Measurements from ENCODE around the gene SPEN. TPM values are rescaled to one million over a fixed set of nuclear protein-coding genes. Genes with fewer than 3 reads are reported as not detected.

The SPEN gene
- total and polyA plus RNA-seq, 2 of the 13 experiments (the other 11 are each of a cell fraction or from before 2014, with no cell fraction given) = 4.8 to 14.0 TPM

DNA sequence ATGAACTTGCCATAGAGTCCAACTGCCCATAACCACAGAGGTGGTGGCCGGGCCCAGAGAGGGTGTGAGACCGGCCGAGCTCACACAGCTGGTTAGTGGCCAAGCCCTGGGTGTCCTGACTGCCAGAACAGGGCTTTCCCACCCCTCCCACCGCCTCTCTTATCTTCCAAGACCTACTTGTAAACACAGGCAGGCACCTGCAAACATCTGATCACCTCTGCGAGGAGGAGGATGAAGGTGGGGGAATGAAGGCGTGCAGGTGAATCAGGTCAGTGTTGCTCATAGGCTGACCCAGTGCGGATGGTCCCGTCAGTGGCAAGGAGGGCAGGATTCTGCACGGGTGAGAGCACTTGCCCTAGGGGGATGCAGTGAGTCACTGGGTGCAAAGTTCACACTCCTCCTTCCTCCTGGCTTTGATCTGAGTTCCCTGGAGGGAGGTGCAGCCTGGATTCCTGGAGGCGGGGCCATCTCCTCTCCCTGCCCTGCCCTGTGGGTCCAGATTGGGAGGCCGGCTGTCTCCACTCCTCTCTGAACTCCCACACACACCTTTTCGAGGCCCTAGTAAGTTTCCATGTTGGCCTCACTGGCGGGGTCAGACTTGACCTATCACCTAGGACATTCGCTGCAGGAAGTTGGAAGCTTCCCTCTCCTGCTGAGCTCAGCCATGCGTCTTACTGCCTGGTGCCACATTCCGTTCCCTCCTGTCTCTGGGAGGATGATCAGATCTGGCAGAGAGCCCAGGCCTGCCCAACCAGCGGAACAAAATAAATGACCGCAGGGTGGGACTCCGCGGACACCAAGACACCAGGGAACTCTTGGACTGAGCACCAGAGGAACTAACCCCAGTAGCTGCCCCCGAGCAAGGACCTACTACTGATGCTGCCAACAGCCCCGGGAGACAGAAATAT lies 47.3 kb upstream of the SPEN start (continued):
- TF ChIP-seq CCAR2 (optimal IDR thresholded peaks at IDR 0.05; ENCODE audit: low read depth, low read length) (peak; percentile 22), ZNF501 (CRISPR knock-in tag; IDR thresholded peaks at IDR 0.05) (peak; percentile 48; the same call in 1 of the 2 replicates), ZNF773 (CRISPR knock-in tag; IDR thresholded peaks at IDR 0.05; ENCODE audit: borderline replicate concordance) (no peak), HNRNPUL1 (IDR thresholded peaks at IDR 0.05; ENCODE audit: low read depth, low read length) (no peak), ZNF354B (CRISPR knock-in tag; IDR thresholded peaks at IDR 0.05) (0 out of 2 replicates have a peak, but pooled peaks have one; percentile 19), ZNF572 (CRISPR knock-in tag; IDR thresholded peaks at IDR 0.05) (0 out of 2 replicates have a peak, but pooled peaks have one; percentile 19), KAT7 (CRISPR knock-in tag; IDR thresholded peaks at IDR 0.05; ENCODE audit: borderline replicate concordance) (no peak), AGO1 (IDR thresholded peaks at IDR 0.05; ENCODE audit: low read depth, low read length, poor library complexity, severe bottlenecking) (no peak), HOXA5 (CRISPR knock-in tag; IDR thresholded peaks at IDR 0.05) (peak; percentile 70), MTA3 (CRISPR knock-in tag; IDR thresholded peaks at IDR 0.05) (no peak), ZNF430 (CRISPR knock-in tag; IDR thresholded peaks at IDR 0.05) (0 out of 2 replicates have a peak, but pooled peaks have one; percentile 12), IKZF1 (IDR thresholded peaks at IDR 0.05) (no peak), FOXP4 (CRISPR knock-in tag; IDR thresholded peaks at IDR 0.05) (peak; percentile 81), HHEX (CRISPR knock-in tag; IDR thresholded peaks at IDR 0.05) (no peak), ZNF256 (CRISPR knock-in tag; conservative IDR thresholded peaks at IDR 0.05) (peak; percentile 66; the same call in 1 of the 2 replicates), NFE2L2 (IDR thresholded peaks at IDR 0.05; ENCODE audit: low read length) (no peak), RBM39 (IDR thresholded peaks at IDR 0.05; ENCODE audit: low read depth, low read length, poor library complexity, severe bottlenecking) (no peak), RAD21 (CRISPR knock-in tag; IDR thresholded peaks at IDR 0.05) (no peak), KDM6A (CRISPR knock-in tag; IDR thresholded peaks at IDR 0.05; ENCODE audit: low read depth) (peak; percentile 74)
- TF ChIP-seq, protein P1, sequence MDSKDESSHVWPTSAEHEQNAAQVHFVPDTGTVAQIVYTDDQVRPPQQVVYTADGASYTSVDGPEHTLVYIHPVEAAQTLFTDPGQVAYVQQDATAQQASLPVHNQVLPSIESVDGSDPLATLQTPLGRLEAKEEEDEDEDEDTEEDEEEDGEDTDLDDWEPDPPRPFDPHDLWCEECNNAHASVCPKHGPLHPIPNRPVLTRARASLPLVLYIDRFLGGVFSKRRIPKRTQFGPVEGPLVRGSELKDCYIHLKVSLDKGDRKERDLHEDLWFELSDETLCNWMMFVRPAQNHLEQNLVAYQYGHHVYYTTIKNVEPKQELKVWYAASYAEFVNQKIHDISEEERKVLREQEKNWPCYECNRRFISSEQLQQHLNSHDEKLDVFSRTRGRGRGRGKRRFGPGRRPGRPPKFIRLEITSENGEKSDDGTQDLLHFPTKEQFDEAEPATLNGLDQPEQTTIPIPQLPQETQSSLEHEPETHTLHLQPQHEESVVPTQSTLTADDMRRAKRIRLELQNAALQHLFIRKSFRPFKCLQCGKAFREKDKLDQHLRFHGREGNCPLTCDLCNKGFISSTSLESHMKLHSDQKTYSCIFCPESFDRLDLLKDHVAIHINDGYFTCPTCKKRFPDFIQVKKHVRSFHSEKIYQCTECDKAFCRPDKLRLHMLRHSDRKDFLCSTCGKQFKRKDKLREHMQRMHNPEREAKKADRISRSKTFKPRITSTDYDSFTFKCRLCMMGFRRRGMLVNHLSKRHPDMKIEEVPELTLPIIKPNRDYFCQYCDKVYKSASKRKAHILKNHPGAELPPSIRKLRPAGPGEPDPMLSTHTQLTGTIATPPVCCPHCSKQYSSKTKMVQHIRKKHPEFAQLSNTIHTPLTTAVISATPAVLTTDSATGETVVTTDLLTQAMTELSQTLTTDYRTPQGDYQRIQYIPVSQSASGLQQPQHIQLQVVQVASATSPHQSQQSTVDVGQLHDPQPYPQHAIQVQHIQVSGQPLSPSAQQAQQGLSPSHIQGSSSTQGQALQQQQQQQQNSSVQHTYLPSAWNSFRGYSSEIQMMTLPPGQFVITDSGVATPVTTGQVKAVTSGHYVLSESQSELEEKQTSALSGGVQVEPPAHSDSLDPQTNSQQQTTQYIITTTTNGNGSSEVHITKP (CRISPR knock-in tag; IDR thresholded peaks at IDR 0.05; ENCODE audit: low read depth) = peak; percentile 83
- TF ChIP-seq, protein P2, sequence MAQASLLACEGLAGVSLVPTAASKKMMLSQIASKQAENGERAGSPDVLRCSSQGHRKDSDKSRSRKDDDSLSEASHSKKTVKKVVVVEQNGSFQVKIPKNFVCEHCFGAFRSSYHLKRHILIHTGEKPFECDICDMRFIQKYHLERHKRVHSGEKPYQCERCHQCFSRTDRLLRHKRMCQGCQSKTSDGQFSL (CRISPR knock-in tag; IDR thresholded peaks at IDR 0.05) = no peak
- TF ChIP-seq, protein P3, sequence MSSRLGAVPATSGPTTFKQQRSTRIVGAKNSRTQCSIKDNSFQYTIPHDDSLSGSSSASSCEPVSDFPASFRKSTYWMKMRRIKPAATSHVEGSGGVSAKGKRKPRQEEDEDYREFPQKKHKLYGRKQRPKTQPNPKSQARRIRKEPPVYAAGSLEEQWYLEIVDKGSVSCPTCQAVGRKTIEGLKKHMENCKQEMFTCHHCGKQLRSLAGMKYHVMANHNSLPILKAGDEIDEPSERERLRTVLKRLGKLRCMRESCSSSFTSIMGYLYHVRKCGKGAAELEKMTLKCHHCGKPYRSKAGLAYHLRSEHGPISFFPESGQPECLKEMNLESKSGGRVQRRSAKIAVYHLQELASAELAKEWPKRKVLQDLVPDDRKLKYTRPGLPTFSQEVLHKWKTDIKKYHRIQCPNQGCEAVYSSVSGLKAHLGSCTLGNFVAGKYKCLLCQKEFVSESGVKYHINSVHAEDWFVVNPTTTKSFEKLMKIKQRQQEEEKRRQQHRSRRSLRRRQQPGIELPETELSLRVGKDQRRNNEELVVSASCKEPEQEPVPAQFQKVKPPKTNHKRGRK (CRISPR knock-in tag; IDR thresholded peaks at IDR 0.05) = no peak
